MM.1S (cell line): ENCODE measurements around the gene STAP2.

Experiments used
- CTCF ChIP-seq: fragments of 300-600 bp; sonication (generic); IDR thresholded peaks from 2 replicates; pipeline ENCODE4 v1.5.1; 2016; ENCODE audit warnings: antibody characterized with exemption, low read length, mixed read lengths
- EZH2 ChIP-seq: fragments of 300-600 bp; sonication (generic); optimal IDR thresholded peaks from 2 replicates; pipeline ENCODE3; 2017; ENCODE audit warnings: low read depth, mild to moderate bottlenecking, antibody characterized with exemption, low read length, mixed read lengths
- EZH2phosphoT487 ChIP-seq: fragments of 300-600 bp; sonication (generic); IDR thresholded peaks from 2 replicates; pipeline ENCODE4 v1.6.1; 2018; ENCODE audit warnings: antibody characterized with exemption, low read length

GRCh38 chr19:4279267-4279529 lies 59.4 kb downstream of the STAP2 start:
- no peak for TF ChIP-seq CTCF
- TF ChIP-seq EZH2 = no peak
- TF ChIP-seq EZH2phosphoT487 = no peak
